ENCODE data around the gene GABRQ. TPM values are rescaled to one million over a fixed set of nuclear protein-coding genes. Genes with fewer than 3 reads are reported as not detected.
"Not testable (repeated sequence)": the region's sequence is repeated elsewhere in the genome, so short reads cannot be mapped to it uniquely, and the experiment has no call there.

The GABRQ gene
- polyA plus RNA-seq, 3 donors: 0.90 to 1.1 (median 1.0) TPM

GRCh38 chrX:152656890-152657289, 19.2 kb downstream of the GABRQ start:
- no peak for DNase-seq

- DNase-seq: no peak
These were observed 20.6 kb downstream of the GABRQ start for GRCh38 chrX:152658302-152658701.

GRCh38 chrX:152663086-152663485, 25.4 kb downstream of the GABRQ start:
- no peak for DNase-seq

GRCh38 chrX:152674135-152674534, 36.4 kb downstream of the GABRQ start:
- DNase-seq: no peak

GRCh38 chrX:152674652-152675051, 37.0 kb downstream of the GABRQ start:
- not testable (repeated sequence) for DNase-seq

- not testable (repeated sequence) for DNase-seq
These were observed 43.3 kb downstream of the GABRQ start for GRCh38 chrX:152681012-152681411.

GRCh38 chrX:152697952-152698931, 60.5 kb downstream of the GABRQ start, which contains the start of gene MAGEA3:
TSS of gene MAGEA3 (plus strand) at chrX:152698794. CDS start at chrX:152700833, 2,039 bp downstream.
- DNase-seq: not testable (repeated sequence)

- not testable (repeated sequence) for DNase-seq
These were observed 62.7 kb downstream of the GABRQ start for GRCh38 chrX:152700390-152700789.

GRCh38 chrX:152706500-152706899, 68.8 kb downstream of the GABRQ start:
- DNase-seq: not testable (repeated sequence)

Other genes with a start within 250 kb of the GABRQ start
- under 1 TPM; 0.06 to 0.24 (median 0.14) TPM for gene GABRA3, start 186.6 kb upstream of the GABRQ start, polyA plus RNA-seq (ENCODE audit: insufficient read length in 3 of 3)
- gene MAGEA3, start 60.9 kb downstream of the GABRQ start, polyA plus RNA-seq (ENCODE audit: insufficient read length in 3 of 3): not detected
- not detected for gene CSAG2, start 71.4 kb downstream of the GABRQ start, polyA plus RNA-seq (ENCODE audit: insufficient read length in 3 of 3)
- not detected for gene MAGEA2B, start 76.7 kb downstream of the GABRQ start, polyA plus RNA-seq (ENCODE audit: insufficient read length in 3 of 3)
- gene CSAG1, start 95.8 kb downstream of the GABRQ start, polyA plus RNA-seq (ENCODE audit: insufficient read length in 3 of 3): not detected
- gene MAGEA12, start 95.9 kb downstream of the GABRQ start, polyA plus RNA-seq (ENCODE audit: insufficient read length in 3 of 3): not detected
- not detected for gene MAGEA2, start 115.9 kb downstream of the GABRQ start, polyA plus RNA-seq (ENCODE audit: insufficient read length in 3 of 3)
- gene CSAG3, start 121.3 kb downstream of the GABRQ start, polyA plus RNA-seq (ENCODE audit: insufficient read length in 3 of 3): not detected
- not detected for gene MAGEA6, start 131.8 kb downstream of the GABRQ start, polyA plus RNA-seq (ENCODE audit: insufficient read length in 3 of 3)
- gene CETN2, start 192.9 kb downstream of the GABRQ start, polyA plus RNA-seq (ENCODE audit: insufficient read length in 3 of 3): 100 to 1,000 TPM; 101 to 119 (median 114) TPM
- gene NSDHL, start 193.2 kb downstream of the GABRQ start, polyA plus RNA-seq (ENCODE audit: insufficient read length in 3 of 3): 10 to 100 TPM; 28.1 to 31.6 (median 28.9) TPM